ENCODE results near the gene CORO1C.

- TF ChIP-seq SMAD2 (IDR thresholded peaks at IDR 0.05; ENCODE audit: low read depth, low read length) (no peak), ZFP30 (CRISPR knock-in tag; IDR thresholded peaks at IDR 0.05; ENCODE audit: borderline replicate concordance) (no peak), ZNF263 (CRISPR knock-in tag; IDR thresholded peaks at IDR 0.05; ENCODE audit: borderline replicate concordance) (no peak), CEBPB (tag; IDR thresholded peaks at IDR 0.05) (no peak), REST (IDR thresholded peaks at IDR 0.05; ENCODE audit: borderline replicate concordance) (no peak), REST (CRISPR knock-in tag; IDR thresholded peaks at IDR 0.05; ENCODE audit: low read depth) (no peak), GATA2 (CRISPR knock-in tag; IDR thresholded peaks at IDR 0.05) (no peak), CTCF (IDR thresholded peaks at IDR 0.05 in 2 of 3, conservative IDR thresholded peaks at IDR 0.05 in 1 of 3; ENCODE audit: insufficient read depth in 2 of 3, low read depth in 1 of 3, low read length in 3 of 3) (no peak)
Observed at GRCh38 chr12:108722992-108723766, 8.1 kb downstream of the CORO1C start.
